HG02678 (cell line): Measurements from ENCODE around the gene PIK3C2B.

Source experiments
- ATAC-seq: cut with Tn5 transposase; IDR thresholded peaks from one replicate; pipeline ENCODE4 v1.9.1; 2021; ENCODE audit warnings: mild to moderate bottlenecking, moderate library complexity; ENCODE audit not compliant: unreplicated experiment

The PIK3C2B gene

DNA sequence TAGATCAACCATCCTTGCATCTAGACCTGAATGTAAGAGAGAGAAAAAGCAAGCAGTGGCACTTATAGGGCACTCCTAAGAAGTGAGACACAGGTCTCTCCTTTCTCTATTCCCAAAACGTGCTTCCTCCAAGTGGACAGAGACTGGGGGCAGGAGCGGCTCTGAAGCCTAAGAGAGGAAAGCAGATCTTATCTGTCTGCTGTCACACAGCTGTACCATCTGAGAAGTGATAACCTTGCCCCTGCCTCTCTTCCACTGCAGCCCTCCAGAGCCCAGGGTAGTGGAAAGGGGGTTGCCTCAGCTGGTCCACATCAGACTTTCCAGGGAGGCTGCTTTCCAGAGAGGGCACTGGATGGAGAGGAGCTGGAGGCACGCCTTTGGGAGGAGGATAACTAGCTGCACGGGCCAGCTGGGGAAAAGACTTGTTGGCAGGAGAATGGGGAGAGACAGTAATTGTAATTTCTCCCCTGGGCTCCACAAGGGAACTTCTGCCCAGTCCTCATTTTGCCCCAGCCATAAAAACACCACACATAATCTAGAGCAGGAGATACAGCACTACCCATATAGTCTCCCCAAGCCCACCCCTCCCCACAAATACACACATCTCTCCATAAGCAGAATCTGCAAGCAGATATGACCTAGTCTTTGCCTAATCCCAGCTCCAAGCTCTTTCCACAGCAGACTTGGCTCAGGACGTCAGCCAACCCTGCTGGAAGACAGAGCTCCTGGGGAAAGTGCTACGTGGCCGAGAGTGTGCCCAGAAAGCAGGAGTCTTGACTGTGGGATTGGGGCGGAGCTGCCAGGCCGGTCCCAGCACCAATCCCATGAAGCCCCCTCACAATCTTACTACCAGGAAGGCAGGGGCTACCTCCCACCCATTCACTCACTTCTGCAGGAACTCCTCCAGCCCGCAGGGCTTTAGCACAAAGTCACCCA is 31.2 kb downstream of the PIK3C2B start:
- ATAC-seq: no peak

DNA sequence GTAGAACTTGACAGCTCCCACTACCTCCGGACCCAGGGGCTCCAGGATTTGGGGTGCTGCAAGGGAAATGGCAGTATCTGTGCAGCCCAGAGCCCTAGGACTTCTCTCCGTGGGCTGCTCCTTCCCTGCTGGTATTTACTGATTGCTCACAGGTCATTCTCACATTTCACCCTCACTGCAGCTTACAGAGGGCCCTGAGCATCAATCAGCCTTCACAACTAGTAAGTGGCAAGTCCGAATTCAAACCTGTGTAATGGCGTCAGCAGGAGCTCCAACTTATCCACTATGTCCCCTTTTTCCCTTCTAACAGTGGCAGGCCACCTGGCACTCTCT is 32.4 kb downstream of the PIK3C2B start:
- ATAC-seq: no peak

DNA sequence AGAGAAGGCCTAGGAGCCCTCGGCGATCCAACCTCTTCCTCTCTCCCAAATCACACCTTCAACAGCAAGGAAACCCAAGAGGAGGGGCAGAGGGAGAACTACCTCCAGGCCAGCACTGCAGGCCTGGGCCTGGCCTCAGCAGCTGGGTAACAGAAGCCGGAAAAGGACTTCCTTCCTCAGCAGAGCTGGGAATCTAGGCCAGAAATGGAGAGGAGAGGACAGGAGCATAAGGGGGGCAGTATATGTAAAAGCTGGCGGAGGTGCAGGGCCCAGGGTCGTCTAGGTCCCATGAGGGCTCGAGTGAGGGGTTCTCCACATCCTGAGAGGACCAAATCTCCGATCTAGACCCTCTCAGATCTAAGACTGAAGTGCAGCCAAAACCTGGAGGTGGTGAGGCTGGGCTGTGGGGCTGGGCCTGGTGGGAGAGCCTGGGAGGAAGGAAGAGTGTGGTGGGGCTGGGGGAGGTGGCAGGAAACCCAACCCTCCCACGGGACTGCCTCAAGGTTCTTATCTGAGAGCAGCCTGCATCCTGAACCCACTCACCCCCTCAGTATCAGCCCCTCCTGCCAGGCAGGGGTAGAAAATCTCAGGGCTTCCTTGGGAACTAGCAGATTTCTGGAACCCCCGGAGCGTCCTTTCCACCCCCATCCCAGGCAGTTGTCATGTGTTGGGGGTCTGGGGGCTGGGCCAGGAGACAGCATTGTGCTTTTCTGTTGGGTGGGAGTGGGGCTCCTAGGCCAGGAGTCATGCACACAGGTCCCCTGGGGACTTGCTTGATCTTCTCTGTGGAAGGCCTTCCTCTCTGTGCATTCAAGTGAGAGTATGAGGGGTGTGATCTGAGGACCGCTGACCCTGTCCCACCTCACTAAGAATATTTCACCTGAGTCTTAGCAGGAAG is 33.0 kb downstream of the PIK3C2B start:
- ATAC-seq: peak; percentile 42

DNA sequence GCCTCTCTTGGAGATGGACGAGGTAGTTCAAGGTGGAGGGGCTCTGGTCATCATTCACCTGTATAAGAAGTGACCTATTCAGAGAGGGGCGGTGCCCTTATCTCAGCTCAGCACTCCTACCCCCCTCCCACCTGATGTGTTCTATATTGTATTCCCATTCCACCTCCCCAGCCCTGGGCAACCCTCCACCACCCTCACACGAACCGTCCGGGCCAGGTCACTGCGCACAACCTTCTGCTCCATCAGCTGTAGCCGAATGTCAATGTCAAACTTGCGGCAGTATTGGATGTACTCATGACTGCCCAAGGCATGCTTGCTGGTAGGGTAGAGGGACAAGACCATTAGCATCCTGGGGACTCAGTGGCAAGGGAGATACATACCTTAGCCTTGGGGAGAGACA is 34.3 kb downstream of the PIK3C2B start:
- ATAC-seq: no peak

DNA sequence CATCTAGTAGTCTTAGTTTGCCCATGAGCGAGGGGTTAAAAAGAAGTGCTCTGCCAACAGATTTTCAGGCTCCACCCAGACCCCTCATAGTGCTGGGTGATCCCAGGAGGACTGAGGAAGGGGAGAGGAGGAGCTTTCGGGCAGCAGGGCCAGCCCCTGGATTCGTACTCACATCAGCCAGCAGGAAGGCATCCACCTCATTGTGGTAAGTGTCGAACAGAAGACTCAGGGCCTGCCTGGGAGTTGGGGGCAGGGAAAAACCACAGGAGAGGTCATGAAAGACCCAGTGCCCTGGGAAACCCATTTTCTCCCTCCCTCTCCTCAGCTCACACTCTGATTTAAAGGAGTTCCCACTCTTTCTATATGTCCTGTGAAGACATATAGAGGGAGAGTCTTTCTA is 34.9 kb downstream of the PIK3C2B start:
- no peak for ATAC-seq

DNA sequence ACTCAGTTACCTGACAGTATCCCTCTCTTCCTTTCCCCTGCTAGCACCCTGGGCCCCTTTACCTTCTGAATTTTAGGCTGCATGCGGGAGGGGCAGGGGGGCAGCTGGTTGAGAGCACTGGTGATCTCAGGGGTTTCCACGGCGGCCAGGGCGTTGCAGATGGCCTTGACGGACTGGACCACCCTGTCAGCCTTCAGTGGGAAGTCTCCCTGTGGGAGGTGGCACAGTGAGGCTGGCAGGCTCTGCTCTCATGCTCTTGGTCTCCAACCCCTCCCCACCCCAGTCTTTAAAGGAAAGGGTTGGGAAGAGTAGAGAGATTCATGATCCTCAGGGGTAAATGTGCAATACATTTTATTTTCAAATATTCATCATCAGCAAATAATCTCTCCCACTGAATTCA is 36.9 kb downstream of the PIK3C2B start:
- ATAC-seq: no peak

DNA sequence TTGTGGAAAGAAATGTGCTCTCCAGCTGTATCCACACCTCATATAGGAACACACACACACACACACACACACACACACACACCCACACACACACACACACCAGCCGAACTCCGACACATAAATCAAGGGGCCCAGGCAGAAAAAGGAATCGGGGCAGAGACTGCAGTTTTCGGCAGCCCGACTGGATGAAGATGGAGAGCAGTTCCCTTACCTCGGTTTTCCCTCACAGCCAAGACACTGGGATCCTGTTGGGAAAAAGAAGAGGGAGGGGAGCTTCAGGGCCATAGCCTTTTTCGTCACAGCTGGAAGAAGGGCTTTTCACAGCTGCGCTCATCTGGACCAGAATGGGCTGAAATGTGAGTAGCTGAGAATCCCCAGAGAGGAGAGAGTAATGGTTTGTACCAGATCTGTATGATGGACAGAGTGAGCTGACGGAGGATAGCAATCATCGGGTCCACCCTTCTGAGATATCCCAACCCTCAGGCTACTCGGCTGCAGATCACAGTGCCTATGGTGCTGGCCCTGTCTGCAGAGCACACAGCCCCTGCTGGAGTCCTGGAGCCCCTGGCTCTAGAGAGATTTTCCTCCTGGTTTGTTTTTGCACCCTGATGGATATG is 37.7 kb downstream of the PIK3C2B start:
- no peak for ATAC-seq

DNA sequence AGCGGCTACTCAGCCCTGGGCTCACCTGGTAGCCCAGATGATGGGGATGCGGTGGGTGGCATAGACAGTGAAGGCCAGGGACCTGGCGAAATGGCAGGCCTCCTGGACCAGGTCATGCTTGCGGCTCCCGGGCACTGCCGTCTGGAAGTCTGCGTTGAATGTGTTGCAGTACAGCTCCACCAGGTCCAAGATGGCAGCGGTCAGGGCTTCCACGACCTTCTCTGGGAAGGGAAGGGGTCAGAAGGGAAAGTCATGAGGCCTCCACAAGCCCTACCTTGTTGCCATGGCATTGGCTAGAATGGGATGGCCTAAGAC is 38.8 kb downstream of the PIK3C2B start:
- no peak for ATAC-seq

DNA sequence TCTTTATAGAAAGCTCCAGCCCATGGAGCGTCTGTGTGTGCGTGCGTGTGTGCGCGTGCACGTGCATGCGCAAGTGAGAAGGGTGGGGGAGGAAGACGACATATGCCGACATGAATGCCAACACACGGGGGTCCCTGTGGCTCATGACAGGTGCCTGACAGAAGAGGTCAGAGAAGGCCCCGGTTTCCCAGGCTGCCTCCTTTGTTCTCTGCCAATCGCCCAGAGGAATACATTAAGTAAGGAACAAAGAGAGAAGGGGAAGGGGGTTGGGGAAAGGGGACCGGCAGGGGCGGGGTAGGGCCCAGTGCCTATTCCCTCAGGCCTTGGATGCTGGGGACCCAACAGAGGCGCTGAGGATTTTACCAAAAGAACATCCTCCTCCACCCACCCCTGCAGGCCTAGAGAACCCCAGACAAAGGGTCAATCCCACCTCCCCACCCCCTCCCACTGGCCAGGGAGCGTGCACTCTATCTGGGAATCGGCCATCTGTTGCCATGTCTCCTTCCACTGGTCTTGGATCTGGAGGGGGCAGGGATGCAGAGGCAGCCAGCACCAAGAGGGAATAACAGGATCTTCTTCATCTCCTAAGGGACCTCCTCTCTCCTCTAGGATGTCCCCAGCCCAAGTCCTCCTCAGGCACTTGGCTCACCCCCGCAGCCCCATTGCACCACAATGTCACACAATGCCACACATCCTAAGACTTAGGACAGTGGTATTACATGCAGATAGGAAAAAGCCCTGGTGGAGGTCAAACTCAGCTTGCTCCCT is 39.4 kb downstream of the PIK3C2B start:
- ATAC-seq: no peak

DNA sequence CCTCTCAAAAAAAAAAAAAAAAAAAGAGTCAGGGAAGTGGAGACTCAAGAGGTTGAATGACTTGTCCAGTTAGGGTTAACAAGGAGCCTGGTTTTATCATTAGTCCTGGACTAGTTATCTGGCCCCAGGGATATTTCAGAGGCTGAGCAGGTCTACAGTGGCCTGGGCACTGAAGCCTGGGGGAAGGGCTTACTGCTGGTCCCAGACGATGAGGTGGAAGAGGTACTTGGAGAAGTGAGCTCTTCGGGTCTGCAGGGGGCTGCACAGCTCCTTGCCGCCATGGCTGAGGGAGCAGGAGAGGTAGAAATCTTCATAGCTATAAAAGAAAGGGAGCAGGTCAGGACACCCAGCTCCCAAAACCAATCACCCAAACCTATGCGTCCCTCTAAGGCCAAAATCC is 40.1 kb downstream of the PIK3C2B start:
- no peak for ATAC-seq

DNA sequence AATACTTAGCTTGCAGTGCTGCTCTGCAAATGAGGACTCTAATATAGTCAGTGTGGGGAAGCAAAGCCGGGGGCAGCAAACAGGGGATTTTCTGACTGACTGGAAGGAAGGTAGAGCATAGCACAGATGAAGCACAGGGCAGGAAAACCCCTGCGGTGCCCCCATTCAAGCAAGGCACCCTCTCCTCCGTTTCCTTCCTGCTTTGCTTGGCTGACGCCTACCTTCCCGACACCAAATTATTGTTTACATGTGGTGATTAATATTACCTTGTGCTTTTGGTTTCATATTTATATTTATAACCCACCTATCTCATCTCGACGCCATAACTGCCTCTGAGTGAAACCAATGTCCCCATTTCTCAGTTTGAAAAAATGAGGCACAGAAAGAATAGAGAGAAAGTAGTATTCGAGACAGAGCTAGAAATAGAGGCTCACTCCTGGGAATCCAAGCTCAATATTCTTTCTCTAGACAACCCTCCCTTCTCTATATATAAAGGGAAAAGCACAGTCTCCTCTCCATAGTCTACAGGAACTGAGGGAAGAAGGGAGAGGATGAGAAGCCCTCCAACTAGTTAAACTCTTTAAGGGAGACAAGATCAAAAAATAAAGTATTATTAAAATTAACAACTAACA is 41.3 kb downstream of the PIK3C2B start:
- ATAC-seq: peak; percentile 79

DNA sequence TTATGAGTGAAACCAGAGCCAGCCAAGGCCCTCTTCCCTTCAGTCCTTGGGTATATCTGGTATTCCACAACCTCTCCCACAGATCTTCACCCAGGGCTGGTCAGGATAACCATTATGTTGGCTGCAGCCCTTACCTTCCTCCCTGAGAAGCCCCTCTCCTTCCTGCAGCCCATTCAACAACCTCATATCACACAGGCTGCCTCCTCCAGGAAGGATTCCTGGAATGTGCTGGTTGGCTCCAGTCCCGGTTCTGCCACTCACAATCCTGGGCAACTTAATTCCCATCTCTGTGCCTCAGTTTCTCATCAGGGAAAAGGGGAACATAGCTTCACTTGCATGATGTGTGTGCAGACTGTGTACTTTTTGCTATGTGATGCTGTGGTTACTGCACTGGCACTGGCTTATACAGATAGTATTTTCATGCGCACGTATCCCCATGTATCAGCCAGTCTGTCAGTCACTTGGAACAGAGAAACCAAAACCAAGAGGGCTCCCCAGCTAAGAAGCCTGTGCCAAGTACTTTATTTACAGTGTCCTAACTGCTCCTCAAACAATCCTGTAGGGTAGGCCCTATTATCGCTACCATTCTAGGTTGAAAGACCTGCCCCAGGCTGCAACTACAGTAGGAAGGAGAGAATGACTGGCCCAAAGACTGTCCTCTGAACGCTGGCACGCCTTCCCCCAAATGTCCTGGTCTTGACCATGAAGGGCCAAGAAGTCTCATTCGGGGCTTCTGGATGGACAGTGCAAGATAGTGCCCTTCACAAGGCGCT is 43.1 kb downstream of the PIK3C2B start:
- ATAC-seq: no peak

DNA sequence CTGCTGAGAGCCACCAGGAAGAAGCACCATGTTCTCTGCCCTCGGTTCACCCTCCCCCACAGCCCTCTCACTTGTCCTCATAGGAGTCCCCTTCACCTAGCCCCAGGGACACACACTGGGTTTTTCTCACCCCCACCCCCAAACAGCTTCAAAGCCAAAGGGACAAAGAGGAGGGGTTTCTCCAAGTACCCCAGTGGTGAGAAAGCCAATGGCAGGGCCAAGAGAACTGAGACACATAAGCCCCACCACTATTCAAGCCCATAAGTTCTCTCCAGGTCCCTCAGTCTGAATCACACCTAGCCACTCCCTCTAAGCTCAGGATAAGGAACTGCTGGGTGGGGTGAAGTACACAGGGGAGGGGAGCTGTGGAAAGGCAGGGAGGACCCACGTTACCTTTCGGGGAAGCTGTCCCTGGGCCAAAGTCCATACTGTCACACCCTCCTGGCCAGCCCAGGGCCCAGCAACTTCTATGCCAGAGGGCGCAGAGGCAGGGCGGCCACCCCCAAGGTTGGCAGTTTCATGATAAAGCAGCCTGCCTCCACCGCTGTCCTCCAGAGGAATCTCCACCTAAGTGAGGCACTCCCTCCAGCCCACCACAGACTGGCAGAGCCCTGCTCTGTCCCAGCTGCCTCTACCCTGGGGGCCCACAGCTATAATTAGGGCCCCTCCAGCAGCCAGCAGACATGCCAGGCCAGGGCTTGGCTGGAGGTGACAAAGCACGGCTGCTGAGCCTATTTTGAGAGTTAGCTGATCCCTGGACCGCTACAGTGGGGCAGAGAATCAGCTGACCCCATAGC is 43.9 kb downstream of the PIK3C2B start:
- ATAC-seq: no peak

DNA sequence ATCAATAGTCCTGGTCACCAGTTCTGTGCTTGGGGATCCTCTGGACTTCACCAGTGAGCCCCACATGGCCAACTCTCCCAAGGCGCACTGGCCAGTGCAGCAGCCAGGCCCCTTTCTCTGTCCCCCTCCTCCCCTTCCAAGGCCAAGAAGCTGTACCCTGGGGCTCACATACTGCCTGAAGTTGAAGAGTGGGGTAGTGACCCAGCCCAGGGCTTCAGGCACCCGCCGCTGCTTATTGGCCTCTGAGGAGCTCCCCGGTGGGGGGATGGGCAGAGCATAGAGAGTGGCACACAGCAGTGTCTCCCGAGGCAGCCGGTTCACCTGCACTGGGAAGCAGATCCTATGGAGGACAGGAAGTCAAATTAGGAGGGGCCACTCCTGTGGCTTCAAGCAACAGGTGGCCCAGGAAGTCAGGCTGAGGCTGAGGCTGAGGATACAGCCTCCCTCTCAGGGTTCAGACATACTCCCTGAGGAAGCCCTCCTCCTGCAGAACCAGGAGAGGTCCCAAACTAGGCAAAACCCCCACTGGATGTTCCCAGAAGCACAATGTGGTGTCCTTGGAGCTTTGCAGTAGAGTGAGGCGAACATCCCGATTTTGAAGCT is 44.8 kb downstream of the PIK3C2B start:
- no peak for ATAC-seq

DNA sequence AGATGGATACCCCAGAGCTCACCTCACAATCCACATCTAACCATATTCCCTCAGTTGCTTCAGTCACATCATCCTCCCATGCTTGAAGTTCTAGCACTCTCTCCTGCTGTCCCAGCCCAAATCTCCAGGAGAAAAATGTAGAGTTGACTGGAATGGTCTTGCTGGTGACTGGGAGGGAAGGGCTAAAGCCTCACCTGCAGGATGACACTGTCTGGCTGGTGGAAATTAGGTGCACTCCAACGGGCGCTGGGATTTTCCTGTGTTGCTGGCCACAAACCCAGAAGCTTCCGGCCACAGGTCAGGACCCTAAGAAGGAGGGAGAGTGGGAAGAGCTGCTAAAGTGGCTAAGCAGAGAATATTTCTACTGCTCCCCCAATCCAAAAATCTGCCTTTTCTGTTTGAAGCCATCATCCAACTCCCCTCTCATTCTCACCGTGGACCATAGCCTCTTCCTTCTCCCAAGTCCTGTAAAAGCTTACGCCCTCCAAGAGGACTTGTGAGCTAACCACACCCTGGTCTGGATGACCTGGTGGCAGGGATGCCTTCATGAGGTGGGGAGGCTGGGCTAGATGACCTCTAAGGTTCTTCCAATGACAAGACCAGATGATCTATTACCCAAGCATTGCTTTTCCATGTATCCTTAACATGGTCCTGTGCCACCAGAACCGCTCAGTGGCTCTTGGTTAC is 45.5 kb downstream of the PIK3C2B start:
- ATAC-seq: no peak

DNA sequence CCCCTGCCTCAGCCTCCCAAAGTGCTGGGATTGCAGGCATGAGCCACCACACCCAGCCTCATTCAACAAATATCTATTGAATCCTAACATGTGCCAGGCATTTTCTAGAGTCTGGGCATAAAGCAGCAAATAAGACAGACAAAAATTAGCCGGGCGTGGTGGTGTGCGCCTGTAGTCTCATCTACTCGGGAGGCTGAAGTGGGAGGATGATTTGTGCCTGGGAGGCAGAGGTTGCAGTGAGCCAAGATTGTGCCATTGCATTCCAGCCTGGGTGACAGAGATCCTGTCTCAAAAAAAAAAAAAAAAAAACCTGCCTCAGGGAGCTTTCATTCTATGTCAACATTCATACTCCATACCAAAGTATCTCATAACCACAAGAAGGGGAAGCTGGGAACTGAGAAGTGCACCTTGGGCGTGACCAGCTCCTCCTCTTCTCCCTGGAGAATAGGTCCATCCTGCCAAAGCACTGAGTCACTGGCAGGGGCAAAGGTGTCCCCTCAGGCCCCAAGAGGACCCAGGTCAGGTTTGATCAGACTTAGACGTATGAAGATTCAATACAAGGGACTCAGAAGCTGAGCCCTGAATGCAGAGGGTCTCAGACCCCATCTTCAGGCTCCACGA is 46.2 kb downstream of the PIK3C2B start:
- no peak for ATAC-seq

DNA sequence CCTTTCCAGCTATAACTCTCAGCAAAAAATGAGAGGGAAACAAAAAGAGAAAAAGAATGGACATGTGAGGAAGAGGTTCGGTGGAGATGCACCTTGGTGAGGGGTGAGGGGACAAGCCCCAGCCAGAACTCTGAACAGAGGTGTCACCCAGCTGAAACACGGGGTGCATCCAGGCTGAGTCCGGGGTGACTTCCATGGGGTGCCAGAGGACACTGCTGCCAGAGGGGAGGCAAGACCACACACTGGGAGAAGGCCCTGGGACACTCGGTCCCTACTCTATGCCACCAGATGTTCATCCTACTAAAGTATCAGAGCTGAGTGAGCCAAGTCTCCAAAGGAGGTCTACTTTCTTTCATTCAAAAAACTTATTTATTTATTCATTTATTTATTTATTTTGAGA is 46.9 kb downstream of the PIK3C2B start:
- no peak for ATAC-seq

DNA sequence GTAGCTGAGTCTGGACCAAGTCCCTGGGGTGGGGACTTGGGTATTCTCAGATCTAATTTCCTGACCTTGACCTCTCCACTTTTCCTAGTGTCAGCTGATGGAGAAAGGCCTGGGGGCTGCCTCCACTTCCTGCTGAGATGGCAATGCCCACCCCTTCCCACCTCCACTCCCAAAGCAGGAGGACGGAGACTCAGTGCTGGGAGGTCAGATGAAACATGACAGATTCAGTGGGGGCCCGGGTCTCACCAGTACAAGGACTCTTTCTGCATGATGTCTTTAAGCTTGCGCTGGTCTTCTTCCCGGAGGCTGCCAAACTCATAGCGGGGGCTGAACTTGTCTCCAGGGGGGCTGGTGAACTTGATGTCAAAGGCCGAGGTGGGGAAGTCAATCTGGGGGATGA is 47.4 kb downstream of the PIK3C2B start:
- ATAC-seq: no peak
